HFFc6 (cell line): ENCODE results near the gene ZC3HAV1. TPM values are rescaled to one million over a fixed set of nuclear protein-coding genes. Genes with fewer than 3 reads are reported as not detected.

ENCODE experiments used
- DNase-seq: peaks from one replicate; pipeline ENCODE4 v3.0.0-alpha.2; 2018
- H3K27ac Mint-ChIP-seq: 2 replicates; pipeline ENCODE4 v1.8.0; 2020; ENCODE audit warnings: mild to moderate bottlenecking, mixed read lengths
- H3K27me3 Mint-ChIP-seq: 2 replicates; pipeline ENCODE4 v1.8.0; 2021; ENCODE audit warnings: mild to moderate bottlenecking, moderate library complexity, mixed read lengths; ENCODE audit not compliant: insufficient read depth
- H3K36me3 Mint-ChIP-seq: 2 replicates; pipeline ENCODE4 v1.8.0; 2021; ENCODE audit warnings: low read depth, mixed read lengths
- H3K4me1 Mint-ChIP-seq: 2 replicates; pipeline ENCODE4 v1.8.0; 2020; ENCODE audit warnings: low read depth, mixed read lengths
- H3K4me3 Mint-ChIP-seq: 2 replicates; pipeline ENCODE4 v1.8.0; 2020; ENCODE audit warnings: mild to moderate bottlenecking, moderate library complexity, mixed read lengths
- H3K9me3 Mint-ChIP-seq: 2 replicates; pipeline ENCODE4 v1.8.0; 2020; ENCODE audit warnings: mild to moderate bottlenecking, mixed read lengths
- CTCF ChIP-seq: fragments of 200-600 bp; sonication (generic); IDR thresholded peaks from 2 replicates; pipeline ENCODE4 v1.5.0; 2021; ENCODE audit warnings: antibody characterized with exemption, mild to moderate bottlenecking
- total RNA-seq, 6 experiments: library from RNA; stranded (reverse); fragmentation: NEBNext Ultra II Directional; extraction: Animal tissue kit (Norgen Biotek cat#: 25700); gene quantifications; 2 replicates in 1 of 6; 3 replicates in 5 of 6; pipeline ENCODE4 v1.2.3, GENCODE V29; 2021

Gene ZC3HAV1
- total RNA-seq, 6 experiments from 2014 or later: 29.4 to 36.1 (median 33.1) TPM

- H3K9me3 Mint-ChIP-seq: no peaks in the 10 kb centered on the region
- H3K4me3 Mint-ChIP-seq: no peak overlapping the region
- peaks cover 12% of the 10 kb centered on the region for H3K4me1 Mint-ChIP-seq
- H3K36me3 Mint-ChIP-seq: no peaks in the 10 kb centered on the region
- H3K27me3 Mint-ChIP-seq: peaks cover 7% of the 10 kb centered on the region
- DNase-seq: no peak
- no peak overlapping the region for H3K27ac Mint-ChIP-seq
- no peak for TF ChIP-seq CTCF
These were observed 7.5 kb upstream of the ZC3HAV1 start for GRCh38 chr7:139116999-139117398.

GRCh38 chr7:139115104-139115503 is 5.6 kb upstream of the ZC3HAV1 start:
- peaks cover 4% of the 10 kb centered on the region for H3K27me3 Mint-ChIP-seq
- H3K36me3 Mint-ChIP-seq: no peaks in the 10 kb centered on the region
- no peaks in the 10 kb centered on the region for H3K9me3 Mint-ChIP-seq
- peaks cover 27% of the 10 kb centered on the region for H3K4me1 Mint-ChIP-seq
- H3K27ac Mint-ChIP-seq: no peak overlapping the region
- no peak for TF ChIP-seq CTCF
- no peak overlapping the region for H3K4me3 Mint-ChIP-seq
- no peak for DNase-seq

GRCh38 chr7:139114585-139114984 is 5.1 kb upstream of the ZC3HAV1 start:
- no peaks in the 10 kb centered on the region for H3K36me3 Mint-ChIP-seq
- no peak overlapping the region for H3K27ac Mint-ChIP-seq
- H3K9me3 Mint-ChIP-seq: no peaks in the 10 kb centered on the region
- peaks cover 1% of the 10 kb centered on the region for H3K27me3 Mint-ChIP-seq
- no peak for DNase-seq
- no peak for TF ChIP-seq CTCF
- H3K4me3 Mint-ChIP-seq: no peak overlapping the region
- peaks cover 32% of the 10 kb centered on the region for H3K4me1 Mint-ChIP-seq

GRCh38 chr7:139114018-139114417 is 4.5 kb upstream of the ZC3HAV1 start:
- Mint-ChIP-seq H3K4me1 (peaks cover 33% of the 10 kb centered on the region), H3K9me3 (no peaks in the 10 kb centered on the region), H3K27me3 (peaks cover 1% of the 10 kb centered on the region), H3K36me3 (no peaks in the 10 kb centered on the region), H3K27ac (no peak overlapping the region), H3K4me3 (no peak overlapping the region)
- no peak for TF ChIP-seq CTCF
- no peak for DNase-seq

- H3K4me3 Mint-ChIP-seq: no peak overlapping the region
- no peak for DNase-seq
- peaks cover 1% of the 10 kb centered on the region for H3K27me3 Mint-ChIP-seq
These were observed 3.3 kb upstream of the ZC3HAV1 start for GRCh38 chr7:139112741-139113250.

More at GRCh38 chr7:139112741-139113250, 3.3 kb upstream of the ZC3HAV1 start:
- H3K36me3 Mint-ChIP-seq: peaks cover 6% of the 10 kb centered on the region; the same call in 1 of the 2 replicates
- no peak overlapping the region for H3K27ac Mint-ChIP-seq
- H3K9me3 Mint-ChIP-seq: no peaks in the 10 kb centered on the region
- peaks cover 29% of the 10 kb centered on the region for H3K4me1 Mint-ChIP-seq
- no peak for TF ChIP-seq CTCF
